H9 (cell line): Measurements from ENCODE around the gene NEUROG1. TPM values are rescaled to one million over a fixed set of nuclear protein-coding genes. Genes with fewer than 3 reads are reported as not detected.

Experiments used
- DNase-seq: peaks from one replicate; pipeline ENCODE4 v3.0.0-alpha.2; 2017
- H2AFZ ChIP-seq: one replicate; pipeline ENCODE4 v1.6.1; 2013; ENCODE audit warnings: mild to moderate bottlenecking, low read length, control low read depth, moderate library complexity
- H2AK5ac ChIP-seq: 2 replicates; pipeline ENCODE4 v1.6.1; 2013; ENCODE audit warnings: low read length, control low read depth, mixed read lengths; ENCODE audit not compliant: insufficient read length
- H2BK120ac ChIP-seq: one replicate; pipeline ENCODE4 v1.6.1; 2013; ENCODE audit warnings: low read depth, mild to moderate bottlenecking, low read length, control low read depth, inconsistent platforms; ENCODE audit not compliant: poor library complexity, severe bottlenecking
- H2BK12ac ChIP-seq: 2 replicates; pipeline ENCODE4 v1.6.1; 2013; ENCODE audit warnings: low read length, control low read depth, mixed read lengths, low read depth; ENCODE audit not compliant: insufficient read length
- H2BK15ac ChIP-seq: 2 replicates; pipeline ENCODE4 v1.6.1; 2013; ENCODE audit warnings: low read depth, low read length, control low read depth
- H2BK20ac ChIP-seq: one replicate; pipeline ENCODE4 v1.6.1; 2013; ENCODE audit warnings: low read depth, mild to moderate bottlenecking, low read length, control low read depth, inconsistent platforms; ENCODE audit not compliant: poor library complexity, severe bottlenecking
- H2BK5ac ChIP-seq: 2 replicates; pipeline ENCODE4 v1.6.1; 2013; ENCODE audit warnings: low read length, control low read depth, mixed read lengths; ENCODE audit not compliant: insufficient read length
- H3K14ac ChIP-seq: 2 replicates; pipeline ENCODE4 v1.6.1; 2013; ENCODE audit warnings: low read length, control low read depth; ENCODE audit not compliant: insufficient read depth
- H3K18ac ChIP-seq: 2 replicates; pipeline ENCODE4 v1.6.1; 2013; ENCODE audit warnings: low read depth, mild to moderate bottlenecking, mixed read lengths, low read length, control low read depth; ENCODE audit not compliant: insufficient read length
- H3K23ac ChIP-seq: 2 replicates; pipeline ENCODE4 v1.6.1; 2013; ENCODE audit warnings: low read length, control low read depth, mixed read lengths, low read depth; ENCODE audit not compliant: insufficient read length
- H3K23me2 ChIP-seq: 2 replicates; pipeline ENCODE4 v1.6.1; 2013; ENCODE audit warnings: low read depth, mild to moderate bottlenecking, mixed read lengths, low read length, control low read depth; ENCODE audit not compliant: insufficient read length, poor library complexity, severe bottlenecking
- H3K27ac ChIP-seq: 2 replicates; pipeline ENCODE4 v1.5.1; 2013; ENCODE audit warnings: low read length, control low read depth, mixed read lengths, low read depth; ENCODE audit not compliant: insufficient read length
- H3K27me3 ChIP-seq: 2 replicates; pipeline ENCODE4 v1.6.1; 2013; ENCODE audit warnings: low read length, control low read depth, inconsistent platforms; ENCODE audit not compliant: insufficient read depth
- H3K4ac ChIP-seq: 2 replicates; pipeline ENCODE4 v1.6.1; 2013; ENCODE audit warnings: low read depth, mild to moderate bottlenecking, control low read depth, inconsistent platforms, low read length, moderate library complexity
- H3K4me1 ChIP-seq: 2 replicates; pipeline ENCODE4 v1.6.1; 2013; ENCODE audit warnings: low read length, control low read depth, inconsistent platforms; ENCODE audit not compliant: insufficient read depth
- H3K4me2 ChIP-seq: 2 replicates; pipeline ENCODE4 v1.6.1; 2013; ENCODE audit warnings: low read length, control low read depth, mixed read lengths; ENCODE audit not compliant: insufficient read length, insufficient read depth
- H3K56ac ChIP-seq: 2 replicates; pipeline ENCODE4 v1.6.1; 2013; ENCODE audit warnings: low read depth, mild to moderate bottlenecking, mixed read lengths, low read length, control low read depth; ENCODE audit not compliant: insufficient read length
- H3K79me1 ChIP-seq: 2 replicates; pipeline ENCODE4 v1.6.1; 2013; ENCODE audit warnings: low read depth, mild to moderate bottlenecking, moderate library complexity, low read length, control low read depth, inconsistent platforms; ENCODE audit not compliant: insufficient read depth, poor library complexity, severe bottlenecking
- H3K79me2 ChIP-seq: 2 replicates; pipeline ENCODE4 v1.6.1; 2013; ENCODE audit warnings: low read length, control low read depth, inconsistent platforms; ENCODE audit not compliant: insufficient read depth
- H3K9ac ChIP-seq: 2 replicates; pipeline ENCODE4 v1.6.1; 2013; ENCODE audit warnings: low read length, control low read depth, mixed read lengths; ENCODE audit not compliant: insufficient read length; ENCODE audit errors: extremely low read depth
- H3K9me3 ChIP-seq: one replicate; pipeline ENCODE4 v1.6.1; 2013; ENCODE audit warnings: low read depth, low read length, inconsistent platforms; ENCODE audit not compliant: control insufficient read depth
- H3T11ph ChIP-seq: one replicate; pipeline ENCODE4 v1.6.1; 2013; ENCODE audit warnings: mild to moderate bottlenecking, low read length, control low read depth, inconsistent platforms
- H4K20me1 ChIP-seq: one replicate; pipeline ENCODE4 v1.6.1; 2013; ENCODE audit not compliant: control insufficient read depth, insufficient read length, insufficient read depth
- H4K5ac ChIP-seq: 2 replicates; pipeline ENCODE4 v1.6.1; 2013; ENCODE audit warnings: low read depth, mild to moderate bottlenecking, mixed read lengths, low read length, control low read depth; ENCODE audit not compliant: insufficient read length
- H4K8ac ChIP-seq: replicated peaks from 2 replicates; pipeline ENCODE4 v1.6.1; 2013; ENCODE audit warnings: low read length, control low read depth, mixed read lengths, low read depth; ENCODE audit not compliant: insufficient read length
- H4K91ac ChIP-seq: 2 replicates; pipeline ENCODE4 v1.6.1; 2013; ENCODE audit warnings: low read depth, mild to moderate bottlenecking, moderate library complexity, mixed read lengths, low read length, control low read depth; ENCODE audit not compliant: insufficient read length
- H3K27ac Mint-ChIP-seq, 3 experiments: 2 replicates in 2 of 3; 3 replicates in 1 of 3; pipeline ENCODE4 v1.8.0; 2020 to 2021; ENCODE audit warnings: mixed read lengths in 3 of 3, mild to moderate bottlenecking in 1 of 3, moderate library complexity in 1 of 3
- H3K27me3 Mint-ChIP-seq: 2 replicates; pipeline ENCODE4 v1.8.0; 2021; ENCODE audit warnings: low read depth, mild to moderate bottlenecking, moderate library complexity, mixed read lengths
- H3K36me3 Mint-ChIP-seq, 3 experiments: 2 replicates in 2 of 3; 3 replicates in 1 of 3; pipeline ENCODE4 v1.8.0; 2020 to 2021; ENCODE audit warnings: low read depth in 3 of 3, mixed read lengths in 3 of 3; ENCODE audit not compliant: insufficient read depth in 1 of 3
- H3K4me1 Mint-ChIP-seq, 2 experiments: 2 replicates each; pipeline ENCODE4 v1.8.0; 2020; ENCODE audit warnings: mixed read lengths in 2 of 2
- H3K4me3 Mint-ChIP-seq, 2 experiments: 2 replicates in 1 of 2; 3 replicates in 1 of 2; pipeline ENCODE4 v1.8.0; 2020 to 2021; ENCODE audit warnings: mild to moderate bottlenecking in 2 of 2, mixed read lengths in 2 of 2, moderate library complexity in 1 of 2
- H3K9me3 Mint-ChIP-seq, 2 experiments: 2 replicates in 1 of 2; 3 replicates in 1 of 2; pipeline ENCODE4 v1.8.0; 2020; ENCODE audit warnings: mild to moderate bottlenecking in 2 of 2, mixed read lengths in 2 of 2, moderate library complexity in 1 of 2
- CTCF ChIP-seq: fragments of 200-600 bp; sonication (generic); conservative IDR thresholded peaks from 3 replicates; pipeline ENCODE4 v1.8.0; 2021; ENCODE audit warnings: antibody characterized with exemption, mild to moderate bottlenecking
- WGBS: extraction: QIAGEN DNeasy Blood & Tissue Kit; methylation state at CpG from one replicate; pipeline ENCODE4 v1.1.7; 2013; ENCODE audit warnings: missing lambda C conversion rate, low lambda C conversion rate, mixed read lengths; ENCODE audit not compliant: insufficient read length; ENCODE audit errors: extremely low coverage; 5-methylcytosine and 5-hydroxymethylcytosine counted together
- total RNA-seq: library from RNA; stranded (reverse); gene quantifications from 2 replicates; pipeline ENCODE4 v1.2.1, GENCODE V29; 2021

Gene NEUROG1
- total RNA-seq, 1 experiment from 2014 or later, result not detected

DNA sequence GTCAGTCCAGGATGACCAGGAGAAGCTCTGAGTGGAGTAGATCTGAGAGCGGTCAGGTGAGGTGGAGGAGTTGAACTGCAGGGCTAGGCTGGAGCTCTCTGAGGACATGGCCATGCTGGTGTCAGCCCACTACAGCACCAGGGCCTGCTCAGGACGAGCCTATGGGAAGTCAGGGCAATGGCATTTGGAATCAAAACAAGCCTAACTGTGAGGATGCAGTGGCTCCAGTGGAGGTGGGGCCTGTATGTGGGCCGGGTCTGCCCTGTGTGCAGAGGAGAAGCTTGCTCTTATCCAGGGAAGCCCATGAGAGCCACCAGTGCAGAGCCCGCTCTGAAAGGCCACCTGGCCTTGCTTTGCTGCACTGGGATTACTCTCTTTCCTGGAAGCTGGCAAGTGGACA, 31.9 kb upstream of the NEUROG1 start:
- H2BK12ac ChIP-seq, result no peak overlapping the region
- DNase-seq, result no peak
- no peak overlapping the region for H4K5ac ChIP-seq
- no peaks in the 10 kb centered on the region for H3K23me2 ChIP-seq
- no peak overlapping the region for H3K4ac ChIP-seq
- H3K9ac ChIP-seq, result no peak overlapping the region
- no peak overlapping the region for H3K56ac ChIP-seq
- no peak overlapping the region for H4K8ac ChIP-seq
- H3K9me3 Mint-ChIP-seq, result no peaks in the 10 kb centered on the region
- H2BK5ac ChIP-seq, result no peak overlapping the region
- H3K9me3 ChIP-seq, result no peaks in the 10 kb centered on the region
- no peaks in the 10 kb centered on the region for H3K27me3 ChIP-seq
- no peak overlapping the region for H3K4me3 Mint-ChIP-seq
- H2BK120ac ChIP-seq, result no peak overlapping the region
- H2BK15ac ChIP-seq, result no peak overlapping the region
- WGBS, result no CpG with 5 or more reads among the region's 4 CpGs
- no peaks in the 10 kb centered on the region for H4K20me1 ChIP-seq
- H3K79me2 ChIP-seq, result no peaks in the 10 kb centered on the region
- no peak overlapping the region for H3K14ac ChIP-seq
- peaks cover 28 to 42% of the 10 kb centered on the region in 2 experiments for H3K4me1 Mint-ChIP-seq
- no peak overlapping the region for H2AFZ ChIP-seq
- H3K18ac ChIP-seq, result no peak overlapping the region
- H3K27ac ChIP-seq, result no peak overlapping the region
- H3K79me1 ChIP-seq, result no peaks in the 10 kb centered on the region
- no peak overlapping the region for H3K27ac Mint-ChIP-seq
- no peak overlapping the region for H2AK5ac ChIP-seq
- peaks cover 10% of the 10 kb centered on the region; the same call in 1 of the 2 replicates for H3K4me1 ChIP-seq
- H4K91ac ChIP-seq, result no peak overlapping the region
- H3T11ph ChIP-seq, result no peak overlapping the region
- H3K23ac ChIP-seq, result no peak overlapping the region
- H3K36me3 Mint-ChIP-seq, result no peaks in the 10 kb centered on the region
- H3K4me2 ChIP-seq, result no peak overlapping the region
- peaks cover 38% of the 10 kb centered on the region for H3K27me3 Mint-ChIP-seq
- no peak overlapping the region for H2BK20ac ChIP-seq
- no peak for TF ChIP-seq CTCF
